ENCODE results near the gene EML6. TPM values are rescaled to one million over a fixed set of nuclear protein-coding genes. Genes with fewer than 3 reads are reported as not detected.
A peak's percentile ranks its signal among the peaks of the same experiment; 100 is the strongest.
"Not testable (repeated sequence)": the region's sequence is repeated elsewhere in the genome, so short reads cannot be mapped to it uniquely, and the experiment has no call there.

EML6 gene
- total RNA-seq, 4 donors from 2014 or later, result 2.7 to 42.5 (median 11.9) TPM

GRCh38 chr2:54986264-54986663, 262.8 kb downstream of the EML6 start:
- H3K4me1 ChIP-seq, result peaks cover 76 to 96% of the 10 kb centered on the region in 2 donors
- in situ Hi-C loops (cut with MboI; ENCODE audit: low sequenced_read_pairs in 4 of 4), result loop anchor here in 1 of 4 donors (25.0 kb wide), 1 partner anchor 874 kb away; the partner anchor contains the start of gene ACYP2
- ATAC-seq, result no peak
- no peaks in the 10 kb centered on the region for H3K9me3 ChIP-seq
- intact Hi-C loops (cut with DNase I; ENCODE audit: low total_unique reads), result no loop called here
- H3K4me3 ChIP-seq, result no peak overlapping the region
- peak overlapping the region; percentile 89 to 94 (median 91) for H3K27ac ChIP-seq
- peaks cover 0 to 8% of the 10 kb centered on the region in 2 donors for H3K36me3 ChIP-seq
- no peak for DNase-seq
- TF ChIP-seq POLR2A (IDR thresholded peaks at IDR 0.05) (no peak), CTCF (IDR thresholded peaks at IDR 0.05 in 4 of 5, conservative IDR thresholded peaks at IDR 0.05 in 1 of 5) (no peak)
- no peaks in the 10 kb centered on the region for H3K27me3 ChIP-seq

GRCh38 chr2:54988612-54989011, 265.1 kb downstream of the EML6 start:
- Histone ChIP-seq H3K27me3 (no peaks in the 10 kb centered on the region), H3K27ac (peak overlapping the region; percentile 89 to 94 (median 91)), H3K4me1 (peaks cover 78 to 96% of the 10 kb centered on the region in 2 donors), H3K4me3 (peak overlapping the region in 1 of 4 donors; percentile 8), H3K9me3 (no peaks in the 10 kb centered on the region), H3K36me3 (peaks cover 0 to 8% of the 10 kb centered on the region in 2 donors)
- ATAC-seq (peak; percentile 51 to 73), DNase-seq (no peak)
- in situ Hi-C loops (cut with MboI; ENCODE audit: low sequenced_read_pairs in 4 of 4), result loop anchor here in 1 of 4 donors (25.0 kb wide), 1 partner anchor 876 kb away; the partner anchor contains the start of gene ACYP2
- TF ChIP-seq POLR2A (IDR thresholded peaks at IDR 0.05), result no peak
- TF ChIP-seq CTCF (IDR thresholded peaks at IDR 0.05 in 4 of 5, conservative IDR thresholded peaks at IDR 0.05 in 1 of 5), result no peak
- intact Hi-C loops (cut with DNase I; ENCODE audit: low total_unique reads), result no loop called here

DNA sequence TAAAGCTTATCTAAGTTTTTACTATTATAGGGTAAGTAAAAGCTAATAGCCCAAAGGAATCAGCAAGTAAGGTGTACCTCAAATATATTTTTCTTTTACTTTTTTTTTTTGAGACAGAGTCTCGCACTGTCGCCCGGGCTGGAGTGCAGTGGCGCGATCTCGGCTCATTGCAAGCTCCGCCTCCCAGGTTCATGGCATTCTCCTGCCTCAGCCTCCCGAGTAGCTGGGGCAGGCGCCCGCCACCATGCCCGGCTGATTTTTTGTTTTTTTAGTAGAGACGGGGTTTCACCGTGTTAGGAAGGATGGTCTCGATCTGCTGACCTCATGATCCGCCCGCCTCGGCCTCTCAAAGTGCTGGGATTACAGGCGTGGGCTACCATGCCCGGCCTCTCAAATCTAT, 267.2 kb downstream of the EML6 start:
- H3K36me3 ChIP-seq; H3K27me3 ChIP-seq; intact Hi-C loops (cut with DNase I; ENCODE audit: low total_unique reads); ATAC-seq; H3K9me3 ChIP-seq; DNase-seq; H3K4me3 ChIP-seq: not testable (repeated sequence)
- peak overlapping the region; percentile 89 to 94 (median 91) for H3K27ac ChIP-seq
- peaks cover 76 to 95% of the 10 kb centered on the region in 2 donors for H3K4me1 ChIP-seq
- in situ Hi-C loops (cut with MboI; ENCODE audit: low sequenced_read_pairs in 4 of 4), result loop anchor here in 1 of 4 donors (25.0 kb wide), 1 partner anchor 878 kb away; the partner anchor contains the start of gene ACYP2

- intact Hi-C loops (cut with DNase I; ENCODE audit: low total_unique reads), result no loop called here
- H3K9me3 ChIP-seq, result no peaks in the 10 kb centered on the region
- H3K4me1 ChIP-seq, result peaks cover 81 to 89% of the 10 kb centered on the region in 2 donors
- in situ Hi-C loops (cut with MboI; ENCODE audit: low sequenced_read_pairs in 4 of 4), result loop anchor here in 1 of 4 donors (25.0 kb wide), 1 partner anchor 883 kb away; the partner anchor contains the start of gene ACYP2
- peak overlapping the region; percentile 89 to 94 (median 91) for H3K27ac ChIP-seq
- no peak for ATAC-seq
- DNase-seq, result no peak
- H3K4me3 ChIP-seq, result no peak overlapping the region
- TF ChIP-seq POLR2A (IDR thresholded peaks at IDR 0.05) (no peak), CTCF (IDR thresholded peaks at IDR 0.05 in 4 of 5, conservative IDR thresholded peaks at IDR 0.05 in 1 of 5) (no peak)
- H3K36me3 ChIP-seq, result no peaks in the 10 kb centered on the region
- H3K27me3 ChIP-seq, result no peaks in the 10 kb centered on the region
These were observed 272.1 kb downstream of the EML6 start for GRCh38 chr2:54995553-54995952.

- ATAC-seq (no peak), DNase-seq (no peak)
- Histone ChIP-seq H3K27me3 (no peaks in the 10 kb centered on the region), H3K27ac (peak overlapping the region; percentile 89 to 94 (median 91)), H3K4me3 (peak overlapping the region in 1 of 4 donors; percentile 1), H3K36me3 (no peaks in the 10 kb centered on the region), H3K4me1 (peaks cover 88 to 90% of the 10 kb centered on the region in 2 donors), H3K9me3 (no peaks in the 10 kb centered on the region)
- no peak for TF ChIP-seq POLR2A (IDR thresholded peaks at IDR 0.05)
- peak in 1 of 5 experiments; percentile 20 for TF ChIP-seq CTCF (IDR thresholded peaks at IDR 0.05 in 4 of 5, conservative IDR thresholded peaks at IDR 0.05 in 1 of 5)
- intact Hi-C loops (cut with DNase I; ENCODE audit: low total_unique reads), result no loop called here
- in situ Hi-C loops (cut with MboI; ENCODE audit: low sequenced_read_pairs in 4 of 4), result loop anchor here in 1 of 4 donors (25.0 kb wide), 1 partner anchor 886 kb away; the partner anchor contains the start of gene ACYP2
These were observed 274.4 kb downstream of the EML6 start for GRCh38 chr2:54997826-54998225.

All from gastrocnemius medialis (tissue), 4 donors.